ENCODE results near the gene TDG.

The TDG gene

DNA sequence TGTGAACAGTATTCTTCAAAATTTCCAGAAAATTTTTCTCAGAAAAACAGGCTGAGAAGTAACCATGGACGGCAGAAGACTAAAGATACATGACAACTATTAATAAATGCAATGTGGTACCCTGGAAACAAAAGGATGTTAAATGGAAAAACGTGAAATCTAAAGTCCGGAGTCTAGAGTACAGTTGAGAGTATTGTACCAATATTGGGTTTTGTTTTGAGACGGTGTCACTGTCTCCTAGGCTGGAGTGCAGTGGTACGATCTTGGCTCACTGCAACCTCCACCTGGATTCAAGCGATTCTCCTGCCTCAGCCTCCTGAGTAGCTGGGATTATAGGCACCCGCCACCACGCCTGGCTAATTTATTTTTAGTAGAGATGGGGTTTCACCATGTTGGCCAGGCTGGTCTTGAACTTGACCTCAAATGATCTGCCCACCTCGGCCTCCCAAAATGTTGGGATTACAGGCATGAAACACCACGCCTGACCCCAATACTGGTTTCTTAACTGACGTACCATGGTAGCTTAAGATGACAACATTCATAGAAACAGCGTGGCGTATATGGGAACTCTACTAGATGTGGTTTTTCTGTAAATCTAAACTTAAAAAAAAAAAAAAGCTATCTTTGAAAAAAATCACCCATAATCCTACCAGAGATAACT, 16.8 kb upstream of the TDG start:
- CTCF ChIA-PET = no interaction called here
- peaks cover 71% of the 10 kb centered on the region for H3K36me3 Mint-ChIP-seq
- no peak overlapping the region for H3K4me3 Mint-ChIP-seq
- no peaks in the 10 kb centered on the region for H3K9me3 Mint-ChIP-seq
- peaks cover 32% of the 10 kb centered on the region for H3K4me1 Mint-ChIP-seq
- H3K27ac Mint-ChIP-seq = no peak overlapping the region
- H3K27me3 Mint-ChIP-seq = no peaks in the 10 kb centered on the region
- no peak for DNase-seq

DNA sequence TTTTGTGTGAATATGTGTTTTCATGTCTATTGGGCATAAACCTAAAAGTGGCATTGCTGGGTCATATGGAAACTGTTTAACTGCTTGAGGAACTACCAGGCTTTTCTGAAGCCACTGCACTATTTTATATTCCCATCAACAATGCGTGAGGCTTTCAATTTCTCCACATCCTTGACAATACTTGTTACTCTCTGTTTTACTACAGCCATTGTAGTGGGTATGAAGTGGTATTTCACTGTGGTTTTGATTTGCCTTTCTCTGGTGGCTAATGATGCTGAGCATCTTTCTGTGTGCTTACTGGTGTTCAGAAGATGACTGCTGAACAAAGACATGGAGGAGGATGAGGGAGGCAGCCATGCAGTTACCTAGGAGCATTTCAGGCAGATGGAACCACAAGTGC, 13.2 kb upstream of the TDG start:
- no peak overlapping the region for H3K4me3 Mint-ChIP-seq
- H3K27ac Mint-ChIP-seq = peak overlapping the region; percentile 49
- no peaks in the 10 kb centered on the region for H3K9me3 Mint-ChIP-seq
- no peaks in the 10 kb centered on the region for H3K27me3 Mint-ChIP-seq
- peaks cover 46% of the 10 kb centered on the region for H3K4me1 Mint-ChIP-seq
- peaks cover 49% of the 10 kb centered on the region for H3K36me3 Mint-ChIP-seq
- CTCF ChIA-PET = interaction anchor here (1.4 kb wide), 1 partner anchor 17 kb away, joined by 4 read pairs; no protein-coding TSS in a partner anchor
- no peak for DNase-seq

DNA sequence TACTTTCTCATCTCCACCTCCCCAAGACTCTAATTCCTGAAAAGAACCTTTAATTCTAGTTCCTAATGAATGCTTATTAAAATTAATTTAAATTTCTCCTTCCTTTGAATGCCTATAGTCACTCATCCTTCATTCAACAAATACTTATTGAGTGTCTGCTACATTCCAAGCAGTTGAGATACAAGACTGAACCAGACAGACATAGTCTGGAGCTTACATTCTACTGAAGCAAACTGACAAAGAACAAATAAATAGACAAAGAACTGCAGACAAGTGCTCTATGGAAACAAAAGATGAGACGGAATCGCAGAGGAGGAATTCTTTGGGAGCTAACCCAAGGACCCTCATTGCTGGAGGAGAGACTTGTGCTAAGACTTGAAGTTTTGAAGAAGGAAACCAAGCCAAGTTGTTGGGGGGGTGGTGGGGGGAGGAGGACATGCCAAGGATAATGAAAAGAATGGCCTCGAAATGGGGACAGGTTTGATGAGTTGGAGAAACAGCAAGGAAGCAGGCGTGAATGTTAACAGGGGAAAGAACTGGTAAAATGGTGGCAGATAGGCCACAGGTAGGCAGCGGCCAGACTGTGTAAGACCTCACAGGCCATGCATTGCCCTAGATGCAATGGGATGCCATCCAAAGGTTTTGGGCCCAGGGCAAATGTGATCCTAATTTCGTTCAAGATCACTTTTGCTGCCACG, 9.7 kb upstream of the TDG start:
- Mint-ChIP-seq H3K27me3 (no peaks in the 10 kb centered on the region), H3K9me3 (no peaks in the 10 kb centered on the region), H3K36me3 (peaks cover 23% of the 10 kb centered on the region), H3K4me1 (peaks cover 37% of the 10 kb centered on the region), H3K4me3 (peak overlapping the region; percentile 89), H3K27ac (peak overlapping the region; percentile 97)
- DNase-seq = no peak
- CTCF ChIA-PET = interaction anchor here (0.9 to 1.6 kb wide), 3 partner anchors 18 to 153 kb away, joined by 3 to 5 read pairs (median 3); no protein-coding TSS in a partner anchor

DNA sequence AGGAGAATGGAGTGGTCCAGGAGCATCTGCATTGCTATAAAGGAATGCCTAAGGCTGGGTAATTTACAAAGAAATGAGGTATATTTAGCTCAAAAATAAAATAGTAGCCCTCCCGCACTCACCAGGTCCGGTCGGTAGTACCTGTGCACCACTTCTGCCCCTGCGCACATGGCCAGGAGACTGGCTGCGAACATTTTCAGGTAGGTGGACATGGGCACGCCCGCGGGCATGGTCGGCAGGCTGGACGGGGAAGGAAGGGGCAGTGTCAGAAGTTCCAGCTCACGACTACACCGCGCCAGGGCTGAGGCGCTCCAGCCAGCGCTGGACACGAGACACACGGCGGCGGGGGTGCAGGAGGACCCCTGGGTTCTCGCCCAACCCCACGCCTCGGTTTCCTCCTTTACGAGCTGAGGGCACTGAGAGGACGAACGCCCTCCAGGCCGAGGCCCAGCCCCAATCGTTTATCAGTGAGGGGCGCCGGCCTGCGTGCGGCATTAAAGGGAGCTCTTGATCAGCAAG, 9.1 kb upstream of the TDG start:
- no peak for DNase-seq
- no peaks in the 10 kb centered on the region for H3K27me3 Mint-ChIP-seq
- CTCF ChIA-PET = interaction anchor here (0.7 to 1.6 kb wide), 3 partner anchors 9 to 153 kb away, joined by 3 to 5 read pairs (median 3); partner anchors contain the start of gene TDG
- no peaks in the 10 kb centered on the region for H3K9me3 Mint-ChIP-seq
- H3K27ac Mint-ChIP-seq = peak overlapping the region; percentile 97
- peaks cover 37% of the 10 kb centered on the region for H3K4me1 Mint-ChIP-seq
- H3K36me3 Mint-ChIP-seq = peaks cover 23% of the 10 kb centered on the region
- peak overlapping the region; percentile 89 for H3K4me3 Mint-ChIP-seq

DNA sequence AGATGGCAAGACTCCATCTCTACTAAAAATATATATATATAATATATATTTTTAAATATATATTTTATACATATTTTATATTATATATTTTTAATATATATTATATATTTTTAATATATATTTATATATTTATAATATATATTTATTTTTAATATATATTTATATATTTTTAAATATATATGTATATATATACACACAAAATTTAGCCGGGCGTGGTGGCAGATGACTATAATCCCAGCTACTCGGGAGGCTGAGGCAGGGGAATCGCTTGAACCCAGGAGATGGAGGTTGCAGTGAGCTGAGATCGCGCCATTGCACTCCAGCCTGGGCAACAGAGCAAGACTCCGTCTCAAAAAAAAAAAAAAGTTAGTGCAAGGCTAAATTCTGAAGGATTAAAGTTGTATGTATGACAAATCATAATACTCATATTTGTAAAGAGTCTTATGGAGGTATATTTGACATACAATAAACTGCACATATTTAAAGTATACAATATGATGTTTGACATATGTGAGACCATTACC, 7.7 kb upstream of the TDG start:
- DNase-seq = no peak
- peaks cover 28% of the 10 kb centered on the region for H3K4me1 Mint-ChIP-seq
- H3K27ac Mint-ChIP-seq = peak overlapping the region; percentile 97
- H3K36me3 Mint-ChIP-seq = peaks cover 10% of the 10 kb centered on the region
- H3K27me3 Mint-ChIP-seq = no peaks in the 10 kb centered on the region
- CTCF ChIA-PET = no interaction called here
- H3K9me3 Mint-ChIP-seq = no peaks in the 10 kb centered on the region
- H3K4me3 Mint-ChIP-seq = peak overlapping the region; percentile 89

DNA sequence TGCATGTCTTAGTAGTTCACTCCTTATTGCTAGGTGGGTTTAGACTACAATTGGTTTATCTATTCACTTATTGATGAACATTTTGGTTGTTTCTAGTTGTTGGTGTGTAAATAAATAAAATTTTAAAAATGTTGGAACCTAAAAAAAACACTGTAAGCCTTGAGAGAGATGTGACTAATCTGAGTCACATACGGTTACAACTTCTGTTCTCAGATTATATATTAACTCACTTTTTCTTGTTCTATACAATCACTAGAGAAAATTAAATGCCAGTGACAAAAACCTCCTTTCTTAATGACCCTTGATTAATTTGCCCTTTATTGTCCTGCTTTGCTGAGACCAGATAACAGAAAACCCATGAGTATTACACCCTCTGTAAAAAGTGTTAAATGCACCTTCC, 7.1 kb upstream of the TDG start:
- Mint-ChIP-seq H3K4me3 (peak overlapping the region; percentile 1), H3K9me3 (no peaks in the 10 kb centered on the region), H3K4me1 (peaks cover 26% of the 10 kb centered on the region), H3K27me3 (no peaks in the 10 kb centered on the region), H3K27ac (no peak overlapping the region), H3K36me3 (peaks cover 9% of the 10 kb centered on the region)
- CTCF ChIA-PET = no interaction called here
- DNase-seq = no peak

DNA sequence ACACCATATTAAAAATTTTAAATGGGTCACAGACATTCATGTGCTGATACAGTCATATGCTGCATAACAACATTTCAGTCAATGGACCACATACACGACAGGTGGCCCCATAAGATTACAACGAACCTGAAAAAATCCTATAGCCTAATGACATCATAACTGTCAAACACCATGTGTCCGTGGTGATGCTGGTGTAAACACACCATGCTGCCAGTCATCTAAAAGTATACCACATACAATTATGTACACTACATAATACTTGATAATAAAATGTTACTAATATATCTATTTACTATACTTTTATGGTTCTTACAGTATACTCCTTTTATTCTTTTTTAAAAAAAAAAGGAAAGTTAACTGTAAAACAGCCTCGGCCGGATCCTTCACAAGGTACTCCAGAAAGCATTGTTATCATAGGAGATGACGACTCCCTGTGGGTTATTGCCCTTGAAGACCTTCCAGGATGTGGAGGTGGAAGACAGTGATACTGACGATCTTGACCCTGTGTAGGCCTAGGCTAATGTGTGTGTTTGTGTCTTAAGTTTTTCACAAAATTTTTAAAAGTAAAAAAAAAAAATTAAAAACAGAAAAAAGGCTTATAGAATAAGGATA, 5.0 kb upstream of the TDG start:
- Mint-ChIP-seq H3K4me3 (no peak overlapping the region), H3K9me3 (no peaks in the 10 kb centered on the region), H3K36me3 (peaks cover 6% of the 10 kb centered on the region), H3K27me3 (peaks cover 3% of the 10 kb centered on the region), H3K27ac (no peak overlapping the region), H3K4me1 (peaks cover 28% of the 10 kb centered on the region)
- DNase-seq = no peak
- CTCF ChIA-PET = interaction anchor here (1.4 kb wide), 1 partner anchor 148 kb away, joined by 3 read pairs; no protein-coding TSS in a partner anchor

DNA sequence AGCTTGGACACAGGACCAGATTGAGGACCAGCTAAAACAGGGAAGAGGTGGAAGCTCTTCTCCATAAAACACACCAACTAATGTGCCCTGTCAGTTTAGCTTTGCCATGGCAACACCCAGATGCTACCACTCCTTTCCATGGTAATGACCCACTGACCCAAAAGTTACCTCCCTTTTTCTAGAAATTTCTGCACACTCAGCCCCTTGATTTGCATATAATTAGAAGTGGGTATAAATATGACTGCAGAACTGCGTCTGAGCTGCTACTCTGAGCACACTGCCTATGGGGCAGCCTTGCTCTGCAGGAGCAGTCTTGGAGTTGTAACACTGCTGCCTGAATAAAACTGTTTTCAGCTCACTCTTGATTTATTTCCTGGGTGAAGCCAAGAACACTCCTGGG, 3.2 kb upstream of the TDG start:
- CTCF ChIA-PET = no interaction called here
- Mint-ChIP-seq H3K4me1 (peaks cover 33% of the 10 kb centered on the region), H3K27me3 (peaks cover 5% of the 10 kb centered on the region), H3K36me3 (peaks cover 15% of the 10 kb centered on the region), H3K9me3 (no peaks in the 10 kb centered on the region), H3K27ac (no peak overlapping the region), H3K4me3 (no peak overlapping the region)
- no peak for DNase-seq

DNA sequence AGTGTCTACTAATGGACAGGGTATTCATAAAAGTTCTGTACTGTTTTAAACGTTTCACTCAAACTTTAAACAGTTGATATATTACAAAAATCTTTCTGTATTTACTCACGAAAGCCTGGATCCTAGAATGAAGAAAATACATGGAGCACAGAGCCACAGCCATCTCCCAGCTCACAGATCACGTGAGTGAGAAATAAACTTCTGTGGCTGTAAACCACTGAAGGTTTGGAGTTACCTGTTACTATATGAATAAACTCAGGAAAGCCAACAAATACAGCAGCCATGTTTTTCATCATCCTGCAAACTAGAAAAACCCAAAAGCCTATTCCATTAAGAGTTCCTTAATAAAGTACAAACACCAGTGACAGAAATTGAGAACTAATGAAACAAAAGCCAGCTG, 867 bp upstream of the TDG start:
- Mint-ChIP-seq H3K4me3 (peak overlapping the region; percentile 99), H3K36me3 (peaks cover 26% of the 10 kb centered on the region), H3K27me3 (peaks cover 5% of the 10 kb centered on the region), H3K4me1 (peaks cover 50% of the 10 kb centered on the region), H3K9me3 (no peaks in the 10 kb centered on the region), H3K27ac (peak overlapping the region; percentile 98)
- CTCF ChIA-PET = interaction anchor here (1.2 to 1.5 kb wide), 2 partner anchors 25 to 37 kb away, joined by 3 to 4 read pairs; no protein-coding TSS in a partner anchor
- DNase-seq = no peak

DNA sequence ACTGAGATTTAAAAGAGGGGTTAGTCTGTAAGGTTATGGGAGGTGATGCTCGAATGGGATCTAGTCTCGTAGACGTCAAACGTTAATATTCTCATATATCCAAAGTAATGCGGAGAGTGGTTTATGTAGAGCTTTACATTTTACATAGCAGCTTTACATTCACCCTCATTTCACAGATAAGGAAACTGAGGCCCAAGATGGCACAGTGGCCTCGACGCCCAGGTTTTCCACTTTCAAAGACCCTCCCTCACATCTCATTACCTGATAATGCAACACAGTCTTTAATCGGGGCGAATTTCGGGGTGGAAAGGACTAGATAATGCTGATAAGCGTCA, 450 bp upstream of the TDG start:
- peaks cover 26% of the 10 kb centered on the region for H3K36me3 Mint-ChIP-seq
- H3K4me3 Mint-ChIP-seq = peak overlapping the region; percentile 99
- H3K9me3 Mint-ChIP-seq = no peaks in the 10 kb centered on the region
- peaks cover 50% of the 10 kb centered on the region for H3K4me1 Mint-ChIP-seq
- CTCF ChIA-PET = interaction anchor here (0.8 to 1.8 kb wide), 3 partner anchors 8 to 87 kb away, joined by 3 to 7 read pairs (median 4); a partner anchor contains a TSS
- DNase-seq = no peak
- peaks cover 5% of the 10 kb centered on the region for H3K27me3 Mint-ChIP-seq
- H3K27ac Mint-ChIP-seq = peak overlapping the region; percentile 98

DNA sequence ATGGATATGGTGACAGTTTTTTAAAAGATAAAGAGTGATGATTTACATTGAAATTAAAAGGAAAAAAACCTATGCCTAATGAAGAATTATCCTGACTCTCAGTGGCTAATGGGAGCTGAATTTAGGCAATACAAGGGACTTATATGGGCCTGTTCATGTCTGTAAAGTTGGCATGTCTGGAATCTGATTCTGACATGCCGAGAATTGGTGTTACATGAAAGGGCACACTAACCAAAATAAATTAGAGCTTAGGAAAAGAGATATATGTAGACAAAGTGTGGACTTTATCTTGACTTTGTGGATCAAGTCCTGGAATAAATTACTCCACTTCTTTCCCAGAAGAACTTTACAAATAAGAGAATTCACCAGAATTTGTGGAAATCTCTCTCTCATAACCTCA, 1.1 kb downstream of the TDG start:
- Mint-ChIP-seq H3K4me3 (peak overlapping the region; percentile 99), H3K9me3 (no peaks in the 10 kb centered on the region)

DNA sequence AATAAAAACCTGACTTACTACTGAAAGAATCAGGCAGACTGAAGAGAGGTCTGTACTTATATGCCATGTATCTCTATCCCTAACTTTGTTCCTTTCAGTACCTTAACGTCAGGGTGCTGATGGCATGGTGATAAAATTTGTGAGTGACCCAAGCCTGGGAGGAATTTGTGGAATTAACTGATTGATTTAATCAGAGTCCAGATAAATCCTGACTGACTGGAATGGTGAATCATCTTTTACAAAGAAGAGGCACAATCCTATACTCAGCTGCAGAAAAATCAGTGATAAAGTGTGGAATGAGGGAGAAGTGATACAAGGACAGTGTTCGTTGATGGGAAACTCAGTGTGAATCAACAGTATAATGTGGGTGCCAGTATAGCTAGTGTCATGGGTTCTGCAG, 3.7 kb downstream of the TDG start:
- no peaks in the 10 kb centered on the region for H3K9me3 Mint-ChIP-seq
- no peak overlapping the region for H3K4me3 Mint-ChIP-seq
- no peak for DNase-seq
- peaks cover 62% of the 10 kb centered on the region for H3K4me1 Mint-ChIP-seq
- peaks cover 33% of the 10 kb centered on the region for H3K36me3 Mint-ChIP-seq
- no peak overlapping the region for H3K27ac Mint-ChIP-seq
- H3K27me3 Mint-ChIP-seq = peaks cover 5% of the 10 kb centered on the region
- CTCF ChIA-PET = interaction anchor here (0.9 kb wide), 1 partner anchor 22 kb away, joined by 3 read pairs; no protein-coding TSS in a partner anchor

More for the DNA sequence above, 1.1 kb downstream of the TDG start:
- DNase-seq = no peak
- Mint-ChIP-seq H3K36me3 (peaks cover 26% of the 10 kb centered on the region), H3K27ac (peak overlapping the region; percentile 98), H3K4me1 (peaks cover 54% of the 10 kb centered on the region), H3K27me3 (peaks cover 5% of the 10 kb centered on the region)
- CTCF ChIA-PET = interaction anchor here (1.8 kb wide), 2 partner anchors 88 to 93 kb away, joined by 6 to 7 read pairs; no protein-coding TSS in a partner anchor

DNA sequence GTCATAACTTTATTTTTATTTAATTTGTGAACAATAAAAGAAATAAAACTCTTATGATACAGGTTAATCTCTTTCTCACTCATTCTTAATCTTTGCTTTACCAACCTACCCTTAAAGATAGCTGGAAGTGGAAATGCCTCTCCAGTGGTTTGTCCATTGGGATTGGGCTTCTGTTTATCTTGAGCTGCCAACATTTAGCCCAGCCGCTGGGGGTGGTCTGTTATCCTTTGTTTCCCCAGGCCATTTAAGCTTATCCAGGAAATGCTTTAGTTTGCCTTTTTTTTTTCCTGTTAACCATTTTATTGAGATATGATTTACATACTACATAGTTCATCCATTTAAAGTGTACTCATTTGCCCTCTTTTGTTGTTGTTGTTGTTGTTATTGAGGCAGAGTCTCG, 8.2 kb downstream of the TDG start:
- CTCF ChIA-PET = interaction anchor here (1.0 to 1.5 kb wide), 3 partner anchors 10 to 135 kb away, joined by 3 to 5 read pairs (median 3); no protein-coding TSS in a partner anchor
- peaks cover 29% of the 10 kb centered on the region for H3K4me1 Mint-ChIP-seq
- H3K27ac Mint-ChIP-seq = no peak overlapping the region
- DNase-seq = no peak
- H3K9me3 Mint-ChIP-seq = no peaks in the 10 kb centered on the region
- H3K4me3 Mint-ChIP-seq = no peak overlapping the region
- H3K27me3 Mint-ChIP-seq = no peaks in the 10 kb centered on the region
- H3K36me3 Mint-ChIP-seq = peaks cover 28% of the 10 kb centered on the region

DNA sequence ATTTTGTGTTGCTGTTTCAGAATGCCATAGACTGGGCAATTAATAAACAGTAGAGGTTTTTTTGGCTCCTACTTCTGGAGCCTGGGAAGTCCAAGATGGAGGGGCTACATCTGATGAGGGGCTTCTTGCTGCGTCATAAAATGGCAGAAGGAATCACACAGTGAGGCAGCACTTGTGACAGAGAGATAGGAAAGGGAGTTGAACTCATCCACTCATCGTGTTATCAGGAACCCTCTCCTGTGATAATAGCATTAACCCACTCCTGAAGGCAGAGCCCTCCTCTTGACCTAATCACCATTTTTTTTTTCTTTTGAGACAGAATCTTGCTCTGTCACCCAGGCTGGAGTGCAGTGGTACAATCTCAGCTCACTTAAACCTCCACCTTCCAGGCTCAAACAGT, 9.7 kb downstream of the TDG start:
- no peak for DNase-seq
- Mint-ChIP-seq H3K4me1 (peaks cover 23% of the 10 kb centered on the region), H3K36me3 (peaks cover 32% of the 10 kb centered on the region), H3K27me3 (no peaks in the 10 kb centered on the region), H3K4me3 (no peak overlapping the region), H3K27ac (peak overlapping the region; percentile 16), H3K9me3 (no peaks in the 10 kb centered on the region)
- CTCF ChIA-PET = no interaction called here
